ENCODE data around the gene NRBP1.

NRBP1 gene

GRCh38 chr2:27428213-27428977 is at the start of gene NRBP1:
NRBP1 (plus strand) TSS chr2:27428631; CDS start chr2:27433274, 4,643 bp downstream.
- Histone ChIP-seq H3K4me1 (ENCODE audit: control insufficient read depth, insufficient read depth, low read length) (peaks cover 10% of the 10 kb centered on the region), H3K9ac (ENCODE audit: low read length) (peak within 1 kb of the TSS; percentile 99), H3K36me3 (ENCODE audit: control insufficient read depth, insufficient read depth, low read length) (peaks cover 2% of the 10 kb centered on the region), H3K4me3 (ENCODE audit: low read length) (peak within 1 kb of the TSS; percentile 97), H3K27ac (ENCODE audit: low read depth, low read length) (peak within 1 kb of the TSS; percentile 95), H3K27me3 (ENCODE audit: control insufficient read depth, insufficient read depth, low read length) (no peaks in the 10 kb centered on the region)

DNA sequence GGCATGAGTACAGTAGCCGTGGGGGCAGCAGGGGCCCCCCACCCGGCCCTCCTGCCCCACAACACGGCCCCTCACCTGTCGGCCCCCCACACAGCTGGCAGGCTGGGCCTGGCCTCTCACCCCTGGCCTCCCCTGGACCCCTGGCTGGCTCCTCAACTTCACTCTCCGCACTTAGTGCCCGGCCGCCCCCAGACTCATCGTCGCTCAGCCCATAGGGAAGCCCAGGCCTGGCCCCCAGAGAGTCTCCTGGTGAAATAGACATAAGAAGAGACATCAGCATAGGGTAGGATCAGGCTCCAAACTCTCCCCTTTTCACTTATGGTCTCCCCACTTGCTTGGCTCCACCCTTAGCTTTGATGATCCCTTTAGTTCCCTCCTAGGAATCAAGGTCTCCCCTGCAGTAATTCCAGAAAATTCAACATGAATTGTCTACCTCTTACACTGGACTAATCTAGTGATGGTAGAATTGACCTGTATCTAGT is 49.6 kb upstream of the NRBP1 start:
- Histone ChIP-seq H3K36me3 (ENCODE audit: control insufficient read depth, insufficient read depth, low read length) (peaks cover 38% of the 10 kb centered on the region), H3K4me1 (ENCODE audit: control insufficient read depth, insufficient read depth, low read length) (peaks cover 13% of the 10 kb centered on the region), H3K27ac (ENCODE audit: low read depth, low read length) (no peak overlapping the region), H3K27me3 (ENCODE audit: control insufficient read depth, insufficient read depth, low read length) (no peaks in the 10 kb centered on the region), H3K9ac (ENCODE audit: low read length) (no peak overlapping the region), H3K4me3 (ENCODE audit: low read length) (no peak overlapping the region)

DNA sequence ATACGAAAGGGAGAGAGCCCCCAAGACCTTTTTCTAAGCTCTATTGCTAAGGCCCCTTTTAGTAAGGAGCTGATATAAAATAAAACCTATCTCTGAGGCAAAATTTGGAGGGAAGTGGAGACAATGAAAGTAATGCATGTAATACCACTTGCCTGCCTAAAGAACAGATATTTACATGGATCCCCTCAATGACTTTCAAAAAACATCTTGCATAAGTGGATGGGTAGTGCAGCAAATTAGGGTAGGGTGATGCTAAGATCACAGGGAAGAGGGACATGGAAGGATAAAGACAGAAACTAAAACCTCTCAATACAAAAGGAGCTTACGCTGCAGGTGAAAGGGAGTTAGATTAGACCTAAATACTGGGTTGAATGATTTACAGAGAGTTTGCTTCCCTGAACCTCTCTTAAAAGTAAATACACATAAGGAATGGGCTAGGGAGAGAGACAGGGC is 49.0 kb upstream of the NRBP1 start:
- peaks cover 39% of the 10 kb centered on the region for H3K36me3 ChIP-seq (ENCODE audit: control insufficient read depth, insufficient read depth, low read length)
- no peak overlapping the region for H3K27ac ChIP-seq (ENCODE audit: low read depth, low read length)
- H3K4me3 ChIP-seq (ENCODE audit: low read length): peak overlapping the region; percentile 83
- H3K9ac ChIP-seq (ENCODE audit: low read length): no peak overlapping the region
- no peaks in the 10 kb centered on the region for H3K27me3 ChIP-seq (ENCODE audit: control insufficient read depth, insufficient read depth, low read length)
- H3K4me1 ChIP-seq (ENCODE audit: control insufficient read depth, insufficient read depth, low read length): peaks cover 13% of the 10 kb centered on the region

- Histone ChIP-seq H3K27me3 (ENCODE audit: control insufficient read depth, insufficient read depth, low read length) (no peaks in the 10 kb centered on the region), H3K27ac (ENCODE audit: low read depth, low read length) (peak overlapping the region; percentile 95), H3K9ac (ENCODE audit: low read length) (peak overlapping the region; percentile 92), H3K36me3 (ENCODE audit: control insufficient read depth, insufficient read depth, low read length) (peaks cover 40% of the 10 kb centered on the region), H3K4me1 (ENCODE audit: control insufficient read depth, insufficient read depth, low read length) (peaks cover 13% of the 10 kb centered on the region), H3K4me3 (ENCODE audit: low read length) (peak overlapping the region; percentile 83)
These were observed 48.4 kb upstream of the NRBP1 start for GRCh38 chr2:27379836-27380625.

GRCh38 chr2:27380626-27381545 is 47.5 kb upstream of the NRBP1 start, which contains the start of gene ZNF513:
ZNF513 (minus strand) TSS chr2:27380734; CDS start chr2:27380526, 208 bp downstream.
- H3K27ac ChIP-seq (ENCODE audit: low read depth, low read length): peak within 1 kb of the TSS; percentile 95
- peaks cover 13% of the 10 kb centered on the region for H3K4me1 ChIP-seq (ENCODE audit: control insufficient read depth, insufficient read depth, low read length)
- peak within 1 kb of the TSS; percentile 83 for H3K4me3 ChIP-seq (ENCODE audit: low read length)
- H3K9ac ChIP-seq (ENCODE audit: low read length): peak within 1 kb of the TSS; percentile 92
- peaks cover 39% of the 10 kb centered on the region for H3K36me3 ChIP-seq (ENCODE audit: control insufficient read depth, insufficient read depth, low read length)
- H3K27me3 ChIP-seq (ENCODE audit: control insufficient read depth, insufficient read depth, low read length): no peaks in the 10 kb centered on the region

GRCh38 chr2:27381577-27382181 is 46.8 kb upstream of the NRBP1 start:
- Histone ChIP-seq H3K9ac (ENCODE audit: low read length) (no peak overlapping the region), H3K27me3 (ENCODE audit: control insufficient read depth, insufficient read depth, low read length) (no peaks in the 10 kb centered on the region), H3K36me3 (ENCODE audit: control insufficient read depth, insufficient read depth, low read length) (peaks cover 35% of the 10 kb centered on the region), H3K27ac (ENCODE audit: low read depth, low read length) (peak overlapping the region; percentile 95), H3K4me3 (ENCODE audit: low read length) (peak overlapping the region; percentile 83), H3K4me1 (ENCODE audit: control insufficient read depth, insufficient read depth, low read length) (peaks cover 13% of the 10 kb centered on the region)

GRCh38 chr2:27390822-27391679 is 37.4 kb upstream of the NRBP1 start:
- H3K27ac ChIP-seq (ENCODE audit: low read depth, low read length): no peak overlapping the region
- peaks cover 2% of the 10 kb centered on the region for H3K36me3 ChIP-seq (ENCODE audit: control insufficient read depth, insufficient read depth, low read length)
- H3K4me3 ChIP-seq (ENCODE audit: low read length): no peak overlapping the region
- H3K4me1 ChIP-seq (ENCODE audit: control insufficient read depth, insufficient read depth, low read length): no peaks in the 10 kb centered on the region
- no peak overlapping the region for H3K9ac ChIP-seq (ENCODE audit: low read length)
- no peaks in the 10 kb centered on the region for H3K27me3 ChIP-seq (ENCODE audit: control insufficient read depth, insufficient read depth, low read length)

GRCh38 chr2:27393225-27393624 is 35.2 kb upstream of the NRBP1 start:
- H3K36me3 ChIP-seq (ENCODE audit: control insufficient read depth, insufficient read depth, low read length): no peaks in the 10 kb centered on the region
- no peak overlapping the region for H3K9ac ChIP-seq (ENCODE audit: low read length)
- H3K4me1 ChIP-seq (ENCODE audit: control insufficient read depth, insufficient read depth, low read length): no peaks in the 10 kb centered on the region
- H3K4me3 ChIP-seq (ENCODE audit: low read length): no peak overlapping the region
- H3K27me3 ChIP-seq (ENCODE audit: control insufficient read depth, insufficient read depth, low read length): no peaks in the 10 kb centered on the region
- H3K27ac ChIP-seq (ENCODE audit: low read depth, low read length): no peak overlapping the region

DNA sequence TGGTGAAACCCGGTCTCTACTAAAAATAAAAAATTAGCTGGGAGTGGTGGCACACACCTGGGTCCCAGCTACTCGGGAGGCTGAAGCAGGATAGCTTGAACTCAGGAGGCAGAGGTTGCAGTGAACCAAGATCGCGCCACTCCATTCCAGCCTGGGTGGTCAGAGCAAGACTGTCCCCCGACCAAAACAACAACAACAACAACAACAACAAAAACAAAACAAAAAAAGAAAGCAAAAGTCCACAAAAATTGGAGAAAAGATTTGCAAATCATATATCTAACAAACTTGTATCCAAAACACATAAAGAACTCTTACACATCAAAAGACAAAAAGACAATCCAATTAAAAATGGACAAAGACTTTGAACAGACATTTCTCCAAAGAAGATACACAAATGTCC is 29.5 kb upstream of the NRBP1 start:
- H3K36me3 ChIP-seq (ENCODE audit: control insufficient read depth, insufficient read depth, low read length): no peaks in the 10 kb centered on the region
- no peak overlapping the region for H3K4me3 ChIP-seq (ENCODE audit: low read length)
- no peak overlapping the region for H3K27ac ChIP-seq (ENCODE audit: low read depth, low read length)
- H3K27me3 ChIP-seq (ENCODE audit: control insufficient read depth, insufficient read depth, low read length): no peaks in the 10 kb centered on the region
- H3K4me1 ChIP-seq (ENCODE audit: control insufficient read depth, insufficient read depth, low read length): no peaks in the 10 kb centered on the region
- H3K9ac ChIP-seq (ENCODE audit: low read length): no peak overlapping the region

- no peaks in the 10 kb centered on the region for H3K27me3 ChIP-seq (ENCODE audit: control insufficient read depth, insufficient read depth, low read length)
- H3K4me3 ChIP-seq (ENCODE audit: low read length): no peak overlapping the region
- no peaks in the 10 kb centered on the region for H3K4me1 ChIP-seq (ENCODE audit: control insufficient read depth, insufficient read depth, low read length)
- H3K9ac ChIP-seq (ENCODE audit: low read length): no peak overlapping the region
- H3K27ac ChIP-seq (ENCODE audit: low read depth, low read length): no peak overlapping the region
- no peaks in the 10 kb centered on the region for H3K36me3 ChIP-seq (ENCODE audit: control insufficient read depth, insufficient read depth, low read length)
These were observed 27.9 kb upstream of the NRBP1 start for GRCh38 chr2:27400348-27401135.
